NCI-H146 treated with DMSO at 0.1 percent for 48 hours (cell line): Measurements from ENCODE around the gene SUMF1.

Experiments used
- DNase-seq: peaks from one replicate; lab custom pipeline; 2025; ENCODE audit not compliant: unreplicated experiment; lab: John Stamatoyannopoulos, UW

The SUMF1 gene

DNA sequence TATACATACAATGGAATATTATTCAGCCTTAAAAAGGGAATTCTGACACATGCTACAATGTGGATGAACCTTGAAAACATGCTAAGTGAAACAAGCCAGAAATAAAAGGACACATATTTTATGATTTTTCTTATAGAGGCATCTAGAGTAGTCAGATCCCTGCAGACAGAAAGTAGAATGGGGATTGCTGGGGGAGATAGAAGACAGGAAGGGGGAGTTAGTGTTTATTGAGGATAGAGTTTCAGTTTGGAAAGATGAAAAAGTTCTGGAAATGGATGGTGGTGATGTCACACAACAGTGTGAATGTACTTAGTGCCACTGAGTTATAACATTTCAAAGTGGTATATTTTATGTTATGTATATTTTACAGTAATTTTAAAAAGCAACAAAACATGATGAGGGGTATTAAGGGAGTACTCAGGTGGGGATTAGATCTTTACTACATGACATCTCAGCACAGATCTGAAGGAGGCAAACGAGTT is 30.8 kb upstream of the SUMF1 start:
- no peak for DNase-seq

- DNase-seq = no peak
These were observed 30.1 kb upstream of the SUMF1 start for GRCh38 chr3:4497005-4497692.

- DNase-seq = no peak
These were observed 29.0 kb upstream of the SUMF1 start for GRCh38 chr3:4496087-4496452.

DNA sequence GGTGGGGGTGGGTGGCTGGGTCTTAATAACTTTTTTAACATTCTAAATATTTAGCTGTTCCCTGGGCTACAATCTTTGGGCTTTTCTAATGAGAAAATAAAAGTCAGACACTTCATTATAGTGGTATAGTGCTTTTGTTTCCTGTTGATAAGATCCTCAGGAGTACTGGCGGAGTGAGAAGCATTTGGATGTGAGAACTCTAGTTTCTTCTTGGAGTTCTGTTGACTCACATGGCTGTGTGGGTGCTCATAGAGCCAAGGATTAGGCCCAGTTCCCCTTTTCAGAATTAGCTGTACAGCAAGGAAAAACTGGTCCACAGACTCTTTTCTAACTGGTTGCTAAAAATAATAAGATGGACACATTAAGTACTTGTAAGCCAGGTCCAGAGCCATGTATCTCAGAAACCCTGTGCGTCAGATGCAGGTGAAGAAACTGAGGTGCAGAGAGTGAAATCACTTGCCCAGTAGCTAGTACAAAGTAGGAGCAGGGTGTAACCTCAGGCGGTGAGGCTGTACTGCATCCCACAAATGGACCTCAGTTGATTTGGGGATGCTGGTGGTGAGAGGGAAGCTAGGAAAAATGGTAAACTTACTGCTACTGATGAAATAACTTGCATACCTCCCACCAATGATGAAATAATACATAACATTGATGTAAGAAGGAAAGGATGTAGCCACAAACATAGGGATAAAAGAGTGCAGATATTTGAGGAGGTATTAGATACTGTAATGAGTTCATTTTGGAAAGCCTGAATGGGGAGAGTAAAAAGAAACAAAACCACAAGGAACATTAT is 28.4 kb upstream of the SUMF1 start:
- no peak for DNase-seq

DNA sequence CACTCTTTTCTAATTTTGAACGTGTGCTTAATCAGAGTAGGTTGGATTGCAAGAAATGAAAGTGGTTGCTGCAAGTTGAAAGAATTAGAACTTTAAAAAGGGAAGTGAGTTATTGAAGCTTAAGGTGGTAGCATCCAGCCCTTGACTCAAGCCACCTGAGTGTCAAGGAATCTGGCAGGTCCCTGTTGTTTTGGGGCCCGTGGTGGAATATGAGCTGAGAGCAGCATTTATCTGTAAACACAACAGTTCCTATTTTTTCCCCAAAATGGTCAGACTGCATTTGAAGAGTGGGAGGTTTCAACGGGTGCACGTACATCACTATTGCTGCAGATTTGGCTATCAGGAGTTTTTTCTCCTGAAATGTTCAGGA is 27.8 kb upstream of the SUMF1 start:
- no peak for DNase-seq

GRCh38 chr3:4493941-4494894 is 27.1 kb upstream of the SUMF1 start:
- DNase-seq = no peak

- DNase-seq = peak; percentile 68
These were observed 26.2 kb upstream of the SUMF1 start, which contains the start of gene ITPR1 for GRCh38 chr3:4493014-4493940. Gene ITPR1 (plus strand): TSS chr3:4493348. CDS start chr3:4516492, 23,144 bp downstream.

DNA sequence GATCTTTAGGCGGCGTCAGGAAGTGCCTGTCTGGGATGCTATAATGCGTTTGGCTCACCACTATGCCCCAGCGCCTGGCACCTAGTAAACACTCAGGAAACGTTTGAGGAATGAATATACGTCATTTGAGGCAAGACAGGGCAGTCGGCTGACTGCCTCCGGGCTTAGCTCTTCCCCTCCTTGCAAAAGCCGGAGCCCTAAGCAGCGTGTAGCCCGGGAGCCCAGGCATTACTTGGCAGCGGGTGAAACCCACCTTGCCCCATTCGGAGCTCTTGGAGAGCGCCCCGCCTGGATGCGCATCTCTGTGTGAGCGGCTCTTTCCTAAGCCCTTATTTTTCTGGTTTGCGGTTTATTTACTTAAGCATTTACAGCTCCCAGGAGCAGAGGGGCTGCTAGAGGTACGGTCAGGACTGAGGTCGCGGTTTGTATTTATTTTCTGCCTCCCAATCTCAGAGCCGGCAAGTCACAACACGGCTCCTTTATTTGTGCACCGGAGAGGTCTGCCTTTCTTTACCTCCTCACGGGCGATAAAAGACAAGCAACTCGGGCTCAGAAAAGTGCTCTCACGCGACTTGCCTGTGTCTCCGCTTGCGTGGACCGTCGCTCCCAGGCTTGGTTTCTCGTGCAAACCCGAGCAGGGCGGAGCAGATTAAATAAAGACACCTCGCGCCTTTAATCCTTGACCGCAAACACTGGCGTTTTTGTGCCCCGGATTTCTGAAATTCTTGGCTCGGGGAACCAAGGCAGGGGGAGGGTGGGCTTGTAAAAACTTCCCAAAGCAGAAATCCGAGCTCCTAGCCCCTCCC is 25.3 kb upstream of the SUMF1 start:
- DNase-seq = no peak

GRCh38 chr3:4491855-4492207 is 24.8 kb upstream of the SUMF1 start:
- no peak for DNase-seq

DNA sequence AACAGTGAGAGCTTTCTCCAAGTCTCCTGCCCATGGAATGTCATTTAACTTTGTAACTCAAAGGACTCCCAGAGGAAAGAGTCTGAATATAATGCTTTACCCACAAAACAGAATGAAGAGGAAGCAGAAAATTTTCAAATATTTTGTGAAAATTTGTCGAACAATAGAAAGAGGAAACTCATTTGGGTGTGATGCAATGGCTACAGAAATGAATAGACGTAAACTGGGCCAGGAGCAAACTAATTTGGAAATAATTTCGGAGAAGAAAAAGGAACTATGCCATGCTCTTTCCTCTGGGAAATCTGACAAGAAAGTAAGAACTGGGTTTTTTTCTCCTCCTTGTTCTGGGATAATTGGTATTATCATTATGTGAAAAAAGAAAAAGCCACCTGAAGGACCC is 11.2 kb upstream of the SUMF1 start:
- DNase-seq = no peak

- no peak for DNase-seq
These were observed 9.4 kb upstream of the SUMF1 start for GRCh38 chr3:4476496-4476895.

- DNase-seq = no peak
These were observed 8.7 kb upstream of the SUMF1 start for GRCh38 chr3:4475804-4476203.

DNA sequence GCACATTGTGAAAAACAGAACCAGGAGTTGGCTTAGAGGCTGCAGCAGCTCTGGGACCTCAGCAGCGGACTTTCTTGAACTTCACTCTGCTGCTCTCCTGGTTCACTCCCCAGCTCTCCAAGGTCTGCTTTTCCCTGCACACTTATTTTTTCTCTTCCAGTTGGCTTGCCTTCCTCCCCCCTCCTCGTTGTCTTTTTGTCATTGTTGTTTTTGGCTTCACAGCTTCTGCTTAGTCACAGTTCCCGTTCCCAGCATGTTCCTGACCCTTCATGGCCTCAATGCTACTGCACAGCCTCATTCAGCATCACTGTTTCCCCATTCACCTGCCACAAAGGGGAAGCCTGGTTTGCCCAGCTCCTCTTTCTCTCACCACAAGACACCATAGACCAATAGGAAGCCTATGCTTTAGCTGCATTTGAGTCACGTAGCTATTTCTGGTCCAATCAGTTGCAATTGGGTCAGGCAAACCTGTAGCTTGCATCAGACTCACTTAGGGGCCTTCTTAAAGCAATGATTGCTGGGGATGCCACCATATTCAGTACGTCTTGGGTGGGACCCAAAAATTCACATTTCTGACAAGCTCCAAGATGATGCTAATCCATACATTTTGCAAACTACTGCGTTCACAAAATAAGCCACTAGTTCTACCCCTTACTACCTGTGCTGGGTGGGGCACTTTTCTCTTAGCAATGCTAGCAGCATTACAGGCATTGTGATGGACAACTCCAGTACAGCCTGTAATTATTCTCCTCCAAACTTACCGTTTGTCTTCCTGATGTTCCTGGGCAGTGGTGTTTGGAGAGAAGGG is 7.8 kb upstream of the SUMF1 start:
- no peak for DNase-seq

- no peak for DNase-seq
These were observed 5.7 kb upstream of the SUMF1 start for GRCh38 chr3:4472766-4473165.

DNA sequence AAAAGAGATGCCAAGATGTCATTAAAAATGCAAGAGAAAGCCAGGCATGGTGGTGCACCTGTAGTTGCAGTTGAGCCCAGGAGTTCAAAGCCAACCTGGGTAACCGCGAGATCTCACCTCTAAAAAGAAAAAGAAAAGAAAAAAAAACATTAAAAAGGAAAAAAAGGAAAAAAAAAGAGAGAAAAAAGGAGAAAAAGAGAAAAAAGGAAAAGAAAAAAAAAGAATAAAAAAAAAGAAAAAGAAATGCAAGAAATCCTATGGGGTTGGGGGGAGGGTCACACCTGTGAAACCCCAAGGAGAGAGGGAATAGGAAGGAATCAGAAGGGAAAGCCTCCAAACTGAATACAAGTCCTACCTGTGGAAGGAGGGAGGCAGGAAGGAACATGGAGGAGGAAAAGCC is 5.2 kb upstream of the SUMF1 start:
- DNase-seq = no peak

DNA sequence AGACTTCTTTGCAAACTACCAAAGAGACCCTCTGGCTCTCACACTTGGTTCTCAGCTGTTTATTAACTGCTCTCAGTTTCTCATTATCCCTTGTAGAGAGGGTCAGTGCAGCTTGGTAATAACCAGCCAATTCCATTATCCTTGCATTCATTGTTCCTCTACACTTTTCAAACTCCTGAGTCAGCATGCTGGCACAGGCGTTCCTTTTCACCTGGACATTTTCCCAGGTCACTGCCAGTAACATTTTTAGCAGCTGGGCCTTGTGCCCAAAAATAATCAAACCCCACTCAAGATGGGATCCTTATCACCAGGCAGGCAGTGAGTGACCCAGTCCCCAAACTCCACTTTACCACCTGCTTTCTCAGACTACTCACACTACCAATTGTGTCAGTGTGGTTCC is 4.8 kb upstream of the SUMF1 start:
- no peak for DNase-seq

DNA sequence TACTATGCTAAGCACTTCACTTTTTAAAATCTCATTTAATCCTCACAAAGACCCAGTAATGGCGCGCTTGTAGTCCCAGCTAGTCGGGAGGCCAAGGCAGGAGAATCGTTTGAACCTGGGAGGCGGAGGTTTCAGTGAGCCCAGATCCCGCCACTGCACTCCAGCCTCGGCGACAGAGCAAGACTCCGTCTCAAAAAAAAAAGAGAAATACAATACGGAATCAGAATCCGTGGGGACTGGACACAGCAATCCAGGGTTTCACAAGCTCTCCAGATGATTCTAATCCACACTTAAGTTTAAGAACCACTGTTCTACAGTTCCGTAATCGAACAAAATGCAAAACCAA is 426 bp upstream of the SUMF1 start:
- DNase-seq = no peak

- DNase-seq = no peak
These were observed 2.5 kb downstream of the SUMF1 start for GRCh38 chr3:4464576-4464975.
